ENCODE data around the gene ANKMY2.
"Not testable (repeated sequence)": the region's sequence is repeated elsewhere in the genome, so short reads cannot be mapped to it uniquely, and the experiment has no call there.

Gene ANKMY2

DNA sequence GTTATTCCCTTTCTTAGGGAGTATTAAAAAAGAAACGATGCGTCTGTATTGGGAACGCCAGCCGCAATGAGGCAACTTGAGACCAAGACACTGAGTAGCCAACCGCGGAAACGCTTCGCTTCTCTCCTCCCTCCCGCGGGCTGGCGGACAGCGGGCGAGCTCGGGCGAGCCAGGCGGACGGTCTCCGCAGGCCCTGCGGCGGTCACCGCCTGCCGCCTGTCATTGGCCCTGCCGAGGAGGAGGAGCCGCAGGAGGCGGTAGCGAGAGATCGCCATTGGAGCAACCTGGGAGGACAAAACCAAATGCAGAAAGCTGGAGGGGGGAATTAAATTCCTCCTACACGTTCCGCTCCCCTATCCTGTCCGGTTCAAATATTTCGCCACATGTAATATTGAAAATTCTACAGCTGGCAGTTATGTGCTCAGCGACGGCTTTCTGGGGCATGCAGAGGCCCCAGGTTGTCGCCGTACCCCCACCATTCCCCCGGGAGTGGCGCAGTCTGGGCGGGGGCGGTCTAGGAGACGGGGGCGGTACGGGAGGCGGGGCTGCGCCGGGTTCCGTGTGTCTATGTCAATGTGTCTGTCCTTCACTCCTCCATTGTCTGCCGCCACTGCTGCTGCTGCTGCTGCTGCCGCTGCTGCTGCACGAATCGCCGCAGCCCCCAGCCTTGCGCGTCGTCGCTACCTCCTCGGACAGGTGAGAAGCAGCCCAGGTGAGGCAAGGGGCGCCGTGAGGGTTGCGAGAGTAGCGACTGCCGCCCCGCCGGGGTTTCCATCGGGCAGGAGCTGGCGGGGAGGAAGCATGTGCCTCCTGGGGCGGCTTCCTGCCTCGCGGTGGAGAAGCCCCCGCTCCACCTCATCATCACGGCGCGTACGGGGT lies at the start of gene ANKMY2, which contains the start of gene BZW2:
TSS of gene ANKMY2 (minus strand) at position 162 of the 879 bp plus-strand sequence. CDS start 181 bp downstream, outside the sequence.
TSS of gene BZW2 (plus strand) at position 589 of the 879 bp plus-strand sequence. CDS start 19,263 bp downstream, outside the sequence.
- peak; percentile 94 for DNase-seq

DNA sequence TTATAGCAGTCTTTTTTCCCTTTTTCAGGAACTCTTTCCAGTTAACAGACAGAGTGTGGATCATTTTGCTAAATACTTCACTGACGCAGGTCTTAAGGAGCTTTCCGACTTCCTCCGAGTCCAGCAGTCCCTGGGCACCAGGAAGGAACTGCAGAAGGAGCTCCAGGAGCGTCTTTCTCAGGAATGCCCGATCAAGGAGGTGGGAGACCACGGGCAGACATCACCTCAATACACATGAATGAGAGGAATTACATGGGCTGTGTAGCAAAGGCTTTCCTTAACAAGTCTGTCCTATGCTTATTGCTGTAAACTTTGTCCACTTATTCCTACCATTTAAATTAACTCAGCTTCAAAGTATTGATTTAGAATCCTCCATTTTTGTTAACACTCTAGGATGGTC lies 49.3 kb upstream of the ANKMY2 start:
- DNase-seq: no peak

DNA sequence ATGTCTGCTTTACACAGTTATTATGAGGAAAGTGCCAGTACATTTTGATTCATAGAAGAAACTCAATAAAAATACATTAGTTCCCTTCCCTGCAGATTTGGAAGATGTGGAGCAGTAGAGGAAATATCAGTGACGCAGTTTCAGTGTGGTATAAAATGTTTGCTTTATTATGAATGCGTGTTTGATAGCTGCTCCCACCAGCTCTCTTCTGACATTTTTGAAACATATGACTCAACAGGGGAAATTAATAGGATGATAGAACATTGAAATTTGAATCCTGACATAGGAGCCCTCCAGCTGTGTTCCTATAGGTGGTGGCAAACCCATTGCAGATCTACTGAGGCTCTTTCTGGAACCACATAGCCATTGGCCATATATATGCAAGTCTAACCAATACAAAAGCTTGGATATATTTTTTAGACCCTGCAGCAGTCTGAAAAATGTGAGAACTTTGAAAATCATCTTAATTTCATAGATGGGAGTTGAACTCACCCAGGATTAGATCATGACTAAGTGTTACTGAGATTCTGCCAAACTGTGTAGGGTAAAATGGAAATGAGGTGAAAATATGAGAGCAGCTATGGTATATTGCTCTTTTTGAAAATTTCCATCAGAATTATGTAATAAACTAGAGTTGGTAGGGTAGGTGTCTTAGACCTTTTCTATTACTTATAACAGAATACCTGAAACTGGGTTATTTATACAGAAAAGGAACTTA lies 48.2 kb upstream of the ANKMY2 start:
- no peak for DNase-seq

DNA sequence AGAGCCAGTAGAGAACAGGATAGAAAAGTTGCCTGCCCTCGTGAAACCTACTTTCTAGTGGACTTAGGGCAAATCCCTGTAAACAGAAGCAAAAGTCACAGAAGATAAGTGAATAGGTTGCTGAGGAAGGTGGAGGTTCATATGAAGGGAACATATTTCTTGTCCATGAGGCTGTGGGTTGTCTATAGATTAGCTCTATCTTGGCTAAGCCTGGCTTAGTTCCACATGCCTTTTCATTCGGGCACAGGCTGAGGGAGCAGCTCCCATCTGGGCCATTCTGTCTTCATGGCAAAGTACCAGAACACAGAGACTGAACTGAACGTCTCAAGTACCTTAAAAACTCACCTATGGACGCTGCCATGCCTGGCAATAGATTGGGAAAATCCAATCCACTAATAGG lies 45.7 kb upstream of the ANKMY2 start:
- DNase-seq: no peak

DNA sequence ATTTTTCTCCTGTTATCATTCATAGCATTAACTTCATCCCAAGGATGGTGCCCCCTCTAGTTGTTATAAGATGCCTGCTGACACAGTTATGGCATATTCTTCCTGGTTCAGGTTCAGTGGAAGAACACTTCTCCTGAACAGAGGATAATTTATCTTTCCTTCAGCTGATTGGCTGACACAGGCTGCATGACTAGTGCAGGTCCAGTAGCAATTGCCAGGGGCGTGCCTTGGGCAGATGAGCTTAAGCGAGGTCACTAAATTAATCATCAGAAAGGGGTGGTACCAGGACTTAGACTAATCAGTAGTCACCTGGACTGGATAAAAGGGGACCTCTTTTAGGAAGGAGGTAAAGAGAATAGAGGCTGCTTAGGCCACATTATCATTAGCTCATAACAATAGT lies 42.7 kb upstream of the ANKMY2 start:
- no peak for DNase-seq

DNA sequence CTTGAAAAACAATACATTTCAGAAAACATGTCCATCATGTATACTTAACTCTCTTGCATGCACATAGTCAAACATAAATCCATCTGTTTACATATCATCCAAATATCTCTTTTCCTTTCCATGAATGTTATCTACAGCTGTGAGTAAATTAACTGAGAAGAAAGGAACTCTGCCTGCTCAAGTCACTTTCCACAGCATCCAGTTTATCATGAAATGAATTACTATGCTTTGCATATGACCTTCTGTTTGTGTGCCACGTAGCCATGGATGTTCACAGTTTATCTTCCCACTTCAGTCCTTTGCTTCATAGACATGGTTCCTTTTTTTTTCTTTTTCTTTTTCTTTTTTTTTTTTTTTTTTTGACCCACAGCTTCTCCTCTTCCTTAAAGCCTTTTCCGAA lies 40.0 kb upstream of the ANKMY2 start:
- no peak for DNase-seq

DNA sequence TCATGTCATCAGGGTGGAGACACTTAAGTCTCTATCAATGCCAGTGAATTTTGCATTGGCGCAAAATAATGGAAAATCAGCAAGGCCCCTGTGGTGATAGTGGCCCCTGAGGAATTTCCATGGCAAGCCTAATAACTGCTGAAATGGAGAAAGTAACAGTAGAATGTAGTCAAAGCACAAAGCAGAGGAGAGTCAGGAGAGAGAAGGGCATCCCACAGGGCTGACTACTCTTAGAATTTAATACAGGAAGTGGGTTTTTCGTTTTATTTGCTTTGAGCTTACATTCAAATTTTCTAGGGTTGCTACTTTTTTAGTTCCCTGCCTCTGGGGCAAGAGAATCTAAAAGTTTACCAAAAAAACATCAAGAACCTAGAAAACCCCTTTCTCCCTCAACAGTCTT lies 39.4 kb upstream of the ANKMY2 start:
- DNase-seq: no peak

DNA sequence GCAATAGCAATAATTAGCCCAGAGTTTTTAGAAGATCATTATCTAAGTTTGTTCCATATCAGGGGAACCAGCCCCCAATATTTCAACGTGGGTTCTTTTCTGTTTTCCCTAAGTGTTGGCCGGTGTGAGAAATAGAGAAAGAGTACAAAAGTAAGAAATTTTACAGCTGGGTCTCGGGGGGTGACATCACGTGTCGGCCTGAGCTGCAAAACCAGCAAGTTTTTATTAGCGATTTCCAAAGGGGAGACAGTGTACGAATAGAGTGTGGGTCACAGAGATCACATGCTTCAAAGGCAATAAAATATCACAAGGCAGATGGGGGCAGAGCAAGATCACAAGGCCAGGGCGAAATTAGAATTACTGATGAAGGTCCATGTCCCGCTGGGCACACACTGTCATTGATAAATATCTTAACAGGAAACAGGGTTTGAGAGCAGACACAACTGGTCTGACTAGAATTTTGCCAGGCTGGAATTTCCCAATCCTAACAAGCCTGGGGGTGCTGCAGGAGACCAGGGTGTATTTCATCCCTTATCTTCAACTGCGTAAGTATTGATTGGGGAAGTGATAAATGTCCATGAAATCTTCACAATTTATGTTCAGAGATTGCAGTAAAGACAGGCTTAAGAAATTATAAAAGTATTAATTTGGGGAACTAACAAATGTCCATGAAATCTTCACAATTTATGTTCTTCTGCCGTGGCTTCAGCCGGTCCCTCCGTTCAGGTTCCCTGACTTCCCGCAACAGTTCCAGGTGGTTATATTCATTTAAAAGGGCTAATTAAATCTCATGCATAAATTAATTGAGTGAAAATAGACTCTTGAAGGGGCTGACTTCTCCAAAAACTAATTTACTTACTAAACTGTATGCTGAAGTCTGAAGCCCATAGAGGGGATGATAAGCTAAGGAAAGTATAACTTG lies 33.4 kb upstream of the ANKMY2 start:
- DNase-seq: not testable (repeated sequence)

DNA sequence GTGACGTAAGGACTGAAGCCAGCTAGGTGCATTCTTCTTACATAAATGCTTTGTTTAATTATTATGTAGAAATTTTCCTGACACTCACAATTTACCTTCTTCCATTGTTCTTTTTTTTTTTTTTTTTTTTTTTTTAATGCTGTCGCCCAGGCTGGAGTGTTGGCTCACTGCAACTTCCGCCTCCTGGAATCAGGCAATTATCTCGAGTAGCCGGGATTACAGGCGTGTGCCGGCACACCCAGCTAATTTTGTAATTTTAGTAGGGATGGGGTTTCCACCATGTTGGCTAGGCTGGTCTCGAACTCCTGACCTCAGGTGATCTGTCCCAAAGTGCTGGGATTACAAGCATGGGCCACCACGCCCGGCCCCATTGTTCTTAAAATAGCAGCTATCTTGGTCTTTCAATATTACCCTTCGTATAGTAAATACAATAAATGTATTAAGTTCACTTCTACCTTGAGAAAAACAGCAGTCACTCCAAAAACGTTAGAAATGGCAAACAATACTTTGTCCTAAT lies 32.5 kb upstream of the ANKMY2 start:
- no peak for DNase-seq

DNA sequence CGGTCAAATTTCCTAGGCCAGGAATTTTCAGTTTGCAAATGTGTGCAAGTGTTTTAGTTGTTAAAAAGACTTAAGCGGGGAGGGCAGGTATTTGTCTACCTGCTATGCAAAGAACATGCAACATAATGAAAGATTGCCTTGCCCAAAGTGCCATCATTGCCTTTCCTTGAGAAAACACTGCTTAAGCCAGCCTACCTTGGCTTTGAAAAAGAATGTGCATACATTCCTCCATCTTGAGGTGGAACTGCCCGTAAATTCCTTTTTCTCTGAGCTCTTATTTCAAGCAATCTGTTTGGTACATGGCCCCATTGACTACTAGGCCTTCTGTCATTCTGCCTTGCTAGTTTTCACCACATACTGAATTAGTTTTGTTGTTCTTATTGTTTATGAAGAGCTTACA lies 29.7 kb upstream of the ANKMY2 start:
- no peak for DNase-seq

DNA sequence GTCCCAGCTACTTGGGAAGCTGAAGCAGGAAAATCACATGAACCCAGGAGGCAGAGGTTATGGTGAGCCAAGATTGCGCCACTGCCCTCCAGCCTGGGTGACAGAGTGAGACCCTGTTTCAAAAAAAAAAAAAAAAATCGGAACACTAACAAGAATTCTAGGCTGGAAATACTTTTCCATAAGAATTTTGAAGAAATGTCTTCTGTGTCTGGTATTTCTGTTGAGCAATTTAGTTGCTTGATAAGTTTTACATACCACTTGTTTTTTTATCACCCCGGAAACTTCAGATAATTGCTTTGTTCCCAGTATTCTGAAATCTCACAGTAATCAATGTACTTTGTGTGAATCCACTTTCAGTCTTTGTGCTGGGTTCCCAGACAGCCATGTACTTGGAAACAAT lies 26.3 kb upstream of the ANKMY2 start:
- no peak for DNase-seq

DNA sequence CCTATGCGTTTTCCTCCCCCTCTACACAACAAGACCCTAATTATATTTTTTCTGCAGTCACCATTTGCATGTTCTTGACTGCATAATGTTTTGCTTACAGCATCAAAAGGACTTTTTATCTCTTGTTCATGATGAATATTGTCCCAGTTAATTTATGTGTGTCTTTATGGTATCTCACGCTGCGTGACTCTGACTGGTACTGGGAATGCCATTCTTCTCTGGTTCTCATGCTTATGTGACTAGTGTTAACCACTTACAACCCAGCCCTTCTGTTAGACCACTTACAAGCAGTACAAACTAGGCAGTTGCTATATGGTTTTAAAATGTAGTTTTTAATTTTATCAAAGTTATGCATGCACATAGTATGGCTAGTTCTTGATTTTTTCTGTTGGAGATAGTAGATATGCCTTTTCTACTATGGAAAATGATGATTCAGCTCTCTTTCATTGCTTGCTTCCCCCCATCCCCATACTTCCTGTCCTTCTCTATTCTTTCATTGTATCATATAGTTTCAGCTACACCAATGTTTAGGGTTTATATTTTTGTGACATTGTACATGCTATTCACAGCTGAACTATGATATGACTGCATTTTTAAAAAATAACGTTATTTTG lies 25.3 kb upstream of the ANKMY2 start:
- no peak for DNase-seq

DNA sequence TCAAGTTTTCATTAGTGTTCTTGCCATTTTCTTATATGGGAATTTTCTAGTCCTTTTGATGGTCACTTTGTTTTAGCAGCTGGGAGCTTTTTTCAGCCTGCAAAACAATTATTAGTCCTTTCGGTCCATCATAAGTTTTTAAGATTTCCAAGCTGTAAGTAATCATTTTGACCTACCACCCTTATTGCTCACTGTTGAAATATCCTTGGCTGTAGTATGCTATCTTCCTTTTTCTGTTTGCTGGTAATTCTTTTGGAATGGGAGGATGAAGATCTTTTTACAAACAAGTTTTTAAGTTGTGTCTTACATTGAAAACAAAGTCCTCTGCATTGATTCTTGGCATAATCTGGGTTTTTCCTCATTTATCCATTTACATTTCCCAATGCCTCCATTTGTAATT lies 24.5 kb upstream of the ANKMY2 start:
- no peak for DNase-seq

DNA sequence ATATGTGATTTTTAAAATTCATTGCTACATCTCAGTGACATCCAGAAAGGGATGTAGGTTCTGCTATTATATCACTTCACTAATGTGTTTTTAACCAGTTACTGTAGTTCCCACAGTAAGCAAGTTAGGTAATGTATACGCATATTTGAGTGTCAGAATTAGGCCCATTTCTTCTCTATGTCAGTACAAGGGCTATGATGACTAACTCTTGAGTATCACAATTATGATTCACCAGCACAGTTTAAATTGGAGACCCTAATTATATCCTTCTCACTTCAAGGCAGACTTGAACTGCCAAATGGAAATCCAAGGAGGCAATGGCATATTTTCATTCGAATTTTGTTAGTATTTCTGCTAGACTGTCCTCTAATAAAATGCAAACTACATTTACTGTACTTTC lies 24.0 kb upstream of the ANKMY2 start:
- DNase-seq: no peak

DNA sequence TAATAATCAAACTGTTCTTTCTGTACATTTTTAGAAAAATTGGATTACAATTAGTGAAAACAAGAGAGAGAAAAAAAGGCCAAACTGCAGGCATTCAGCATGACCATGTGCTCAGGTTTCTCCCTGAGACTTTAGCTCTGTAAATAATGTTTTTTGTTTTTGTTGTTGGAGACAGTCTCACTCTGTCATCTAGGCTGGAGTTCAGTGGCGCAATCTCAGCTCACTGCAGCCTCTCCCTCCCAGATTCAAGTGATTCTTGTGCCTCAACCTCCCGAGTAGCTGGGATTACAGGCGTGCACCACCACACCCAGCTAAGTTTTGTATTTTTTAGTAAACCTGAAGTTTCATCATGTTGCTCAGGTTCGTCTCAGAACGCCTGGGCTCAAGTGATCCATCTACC lies 23.4 kb upstream of the ANKMY2 start:
- DNase-seq: no peak

DNA sequence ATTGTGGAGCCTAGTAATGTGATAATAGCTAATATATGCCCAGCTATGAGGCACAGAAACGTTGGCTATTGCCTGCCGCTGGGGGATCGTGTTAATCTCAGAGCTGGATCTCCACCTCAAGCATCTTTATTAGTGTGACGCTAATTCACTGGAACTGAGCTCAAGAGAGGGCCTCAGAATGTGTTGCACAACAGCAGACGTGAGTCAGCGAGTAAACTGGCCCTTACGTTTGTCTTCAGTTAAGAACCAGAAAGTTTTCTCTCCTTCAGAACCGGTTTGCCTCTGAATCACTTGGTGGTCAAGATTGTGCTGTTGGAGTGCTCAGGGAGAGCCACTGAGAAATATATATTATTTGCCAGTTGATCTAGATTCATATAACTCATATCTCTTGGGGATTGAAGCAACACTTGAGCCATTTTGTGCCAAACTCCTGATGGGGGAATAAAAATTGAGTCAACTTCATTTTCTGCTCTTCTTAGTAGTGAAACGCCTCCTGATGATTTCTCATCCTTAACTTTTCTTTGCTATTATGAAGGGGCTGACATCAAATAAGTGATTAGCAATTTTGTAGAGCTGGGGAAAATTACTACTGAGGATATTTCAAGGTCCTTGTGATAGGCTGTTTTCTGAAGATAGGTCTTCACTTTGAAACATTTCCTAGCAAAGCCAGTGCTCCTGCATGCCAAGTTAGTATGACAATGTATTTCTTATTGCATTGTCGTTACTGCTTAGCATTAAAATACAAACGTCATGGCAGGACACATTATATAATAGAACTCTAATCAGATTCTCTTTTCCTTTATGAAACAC lies 22.7 kb upstream of the ANKMY2 start:
- DNase-seq: no peak

DNA sequence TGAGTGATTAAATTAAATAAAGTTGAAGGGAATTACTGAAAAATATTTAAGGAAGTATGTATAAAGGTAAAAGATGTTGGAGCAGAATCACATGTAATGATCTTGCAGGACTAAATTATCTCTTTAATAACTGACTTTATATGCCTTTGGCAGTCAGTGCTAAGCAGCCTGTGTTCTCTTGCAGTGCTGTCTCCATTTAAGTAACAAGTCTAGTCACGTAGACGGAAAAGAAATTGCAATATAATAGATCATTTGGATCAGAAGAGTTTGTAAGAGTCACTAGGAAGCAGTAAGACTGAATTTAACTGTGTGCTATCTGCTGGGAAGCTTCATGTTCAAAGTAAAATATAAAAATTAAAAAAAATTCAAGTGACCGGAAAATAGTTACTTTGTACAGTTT lies 21.8 kb upstream of the ANKMY2 start:
- no peak for DNase-seq

DNA sequence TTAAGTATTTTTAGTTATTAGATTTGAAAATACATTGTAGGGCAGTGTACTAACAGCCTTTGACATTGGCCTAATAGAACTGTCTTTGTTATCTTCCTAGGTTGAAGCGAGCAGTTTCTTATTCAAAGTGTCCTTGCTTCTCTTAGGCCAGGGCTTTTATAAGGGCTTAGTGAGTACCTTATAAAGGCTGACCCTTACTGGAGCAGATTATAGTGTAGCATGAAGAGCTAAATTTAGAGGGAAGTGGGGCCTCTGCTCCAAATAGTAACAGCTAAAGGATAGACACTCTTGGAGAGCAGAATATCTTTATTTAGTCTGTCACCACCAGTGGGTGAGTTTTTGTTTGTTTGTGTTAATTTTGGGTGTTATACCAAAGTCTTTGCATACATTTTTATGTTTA lies 16.4 kb upstream of the ANKMY2 start:
- DNase-seq: no peak

DNA sequence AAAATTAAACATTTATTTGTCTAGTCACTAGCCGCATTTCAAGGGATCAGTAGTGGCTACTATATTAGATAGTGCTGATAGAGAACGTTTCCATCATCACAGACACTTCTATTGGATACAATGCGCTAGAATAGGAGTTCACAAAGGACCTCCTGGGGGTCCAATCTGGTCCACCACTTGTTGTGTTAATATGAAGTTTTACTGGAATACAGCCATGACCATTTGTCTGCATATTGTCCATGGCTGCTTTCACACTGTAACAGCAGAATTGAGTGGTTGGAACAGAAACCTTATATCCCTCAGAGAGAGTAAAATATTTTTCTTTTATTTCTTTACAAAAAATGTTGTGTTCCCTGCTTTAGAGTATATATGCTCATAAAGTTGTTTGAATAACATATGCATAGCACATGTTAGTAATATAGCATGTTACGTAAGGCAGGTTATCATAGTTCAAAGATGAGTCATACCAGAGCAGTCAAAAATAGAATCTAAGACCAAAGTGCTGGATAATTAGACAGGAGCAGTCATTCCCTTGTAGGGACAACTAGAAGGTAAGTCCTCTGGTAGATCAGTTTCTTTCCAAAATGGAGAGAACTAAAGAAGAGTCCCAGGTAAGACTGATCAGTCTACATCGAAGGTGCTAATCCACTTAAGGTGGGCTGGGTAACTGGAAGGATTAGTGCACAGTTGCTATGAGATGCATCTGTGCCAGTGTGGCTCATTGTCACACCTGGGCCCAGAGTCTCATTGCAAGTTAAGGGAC lies 15.3 kb upstream of the ANKMY2 start:
- DNase-seq: no peak

DNA sequence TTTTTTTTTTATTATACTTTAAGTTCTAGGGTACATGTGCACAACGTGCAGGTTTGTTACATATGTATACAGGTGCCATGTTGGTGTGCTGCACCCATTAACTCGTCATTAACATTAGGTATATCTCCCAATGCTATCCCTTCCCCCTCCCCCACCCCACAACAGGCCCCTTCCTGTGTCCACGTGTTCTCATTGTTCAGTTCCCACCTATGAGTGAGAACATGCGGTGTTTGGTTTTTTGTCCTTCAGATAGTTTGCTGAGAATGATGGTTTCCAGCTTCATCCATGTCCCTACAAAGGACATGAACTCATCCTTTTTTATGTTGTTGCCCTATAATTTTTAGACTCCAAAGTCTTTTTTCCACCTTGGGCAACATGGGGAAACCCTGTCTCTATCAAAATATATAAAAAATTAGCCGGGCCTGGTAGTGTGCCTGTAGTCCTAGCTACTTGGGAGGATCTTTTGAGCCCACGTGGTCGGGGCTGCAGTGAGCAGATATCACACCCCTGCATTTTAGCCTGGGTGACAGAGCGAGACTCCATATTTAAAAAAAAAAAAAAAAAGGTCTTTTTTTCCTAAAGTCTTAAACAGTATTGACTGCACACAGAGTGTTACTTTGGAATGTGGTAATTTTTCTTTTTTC lies 14.4 kb upstream of the ANKMY2 start:
- DNase-seq: not testable (repeated sequence)

Measured in midbrain (tissue), 1 donor.